Measurements from ENCODE around the gene DZIP3.

GRCh38 chr3:108552267-108553159, 37.0 kb upstream of the DZIP3 start:
- TF ChIP-seq POLR2A (IDR thresholded peaks at IDR 0.05; ENCODE audit: extremely low read depth, insufficient read length) (no peak), MYC (IDR thresholded peaks at IDR 0.05; ENCODE audit: low read depth, low read length) (no peak)
- TF ChIP-seq, protein P1, sequence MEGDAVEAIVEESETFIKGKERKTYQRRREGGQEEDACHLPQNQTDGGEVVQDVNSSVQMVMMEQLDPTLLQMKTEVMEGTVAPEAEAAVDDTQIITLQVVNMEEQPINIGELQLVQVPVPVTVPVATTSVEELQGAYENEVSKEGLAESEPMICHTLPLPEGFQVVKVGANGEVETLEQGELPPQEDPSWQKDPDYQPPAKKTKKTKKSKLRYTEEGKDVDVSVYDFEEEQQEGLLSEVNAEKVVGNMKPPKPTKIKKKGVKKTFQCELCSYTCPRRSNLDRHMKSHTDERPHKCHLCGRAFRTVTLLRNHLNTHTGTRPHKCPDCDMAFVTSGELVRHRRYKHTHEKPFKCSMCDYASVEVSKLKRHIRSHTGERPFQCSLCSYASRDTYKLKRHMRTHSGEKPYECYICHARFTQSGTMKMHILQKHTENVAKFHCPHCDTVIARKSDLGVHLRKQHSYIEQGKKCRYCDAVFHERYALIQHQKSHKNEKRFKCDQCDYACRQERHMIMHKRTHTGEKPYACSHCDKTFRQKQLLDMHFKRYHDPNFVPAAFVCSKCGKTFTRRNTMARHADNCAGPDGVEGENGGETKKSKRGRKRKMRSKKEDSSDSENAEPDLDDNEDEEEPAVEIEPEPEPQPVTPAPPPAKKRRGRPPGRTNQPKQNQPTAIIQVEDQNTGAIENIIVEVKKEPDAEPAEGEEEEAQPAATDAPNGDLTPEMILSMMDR (IDR thresholded peaks at IDR 0.05; ENCODE audit: low read depth, low read length) = peak; percentile 19
